Ramos (cell line): ENCODE measurements around the gene TMPRSS9.
"Not testable (repeated sequence)": the region's sequence is repeated elsewhere in the genome, so short reads cannot be mapped to it uniquely, and the experiment has no call there.

ENCODE experiments used
- in situ Hi-C: fragments of 300-500 bp; cut with MboI; formaldehyde crosslinking; loops from one replicate; pipeline ENCODE4 v1.14.3; 2022; ENCODE audit warnings: low sequenced_read_pairs; ENCODE audit not compliant: unreplicated experiment

Gene TMPRSS9

GRCh38 chr19:2453431-2454025 lies 93.5 kb downstream of the TMPRSS9 start:
- in situ Hi-C loops: no loop called here

- in situ Hi-C loops: no loop called here
Measured at GRCh38 chr19:2454199-2454961, 94.3 kb downstream of the TMPRSS9 start.

DNA sequence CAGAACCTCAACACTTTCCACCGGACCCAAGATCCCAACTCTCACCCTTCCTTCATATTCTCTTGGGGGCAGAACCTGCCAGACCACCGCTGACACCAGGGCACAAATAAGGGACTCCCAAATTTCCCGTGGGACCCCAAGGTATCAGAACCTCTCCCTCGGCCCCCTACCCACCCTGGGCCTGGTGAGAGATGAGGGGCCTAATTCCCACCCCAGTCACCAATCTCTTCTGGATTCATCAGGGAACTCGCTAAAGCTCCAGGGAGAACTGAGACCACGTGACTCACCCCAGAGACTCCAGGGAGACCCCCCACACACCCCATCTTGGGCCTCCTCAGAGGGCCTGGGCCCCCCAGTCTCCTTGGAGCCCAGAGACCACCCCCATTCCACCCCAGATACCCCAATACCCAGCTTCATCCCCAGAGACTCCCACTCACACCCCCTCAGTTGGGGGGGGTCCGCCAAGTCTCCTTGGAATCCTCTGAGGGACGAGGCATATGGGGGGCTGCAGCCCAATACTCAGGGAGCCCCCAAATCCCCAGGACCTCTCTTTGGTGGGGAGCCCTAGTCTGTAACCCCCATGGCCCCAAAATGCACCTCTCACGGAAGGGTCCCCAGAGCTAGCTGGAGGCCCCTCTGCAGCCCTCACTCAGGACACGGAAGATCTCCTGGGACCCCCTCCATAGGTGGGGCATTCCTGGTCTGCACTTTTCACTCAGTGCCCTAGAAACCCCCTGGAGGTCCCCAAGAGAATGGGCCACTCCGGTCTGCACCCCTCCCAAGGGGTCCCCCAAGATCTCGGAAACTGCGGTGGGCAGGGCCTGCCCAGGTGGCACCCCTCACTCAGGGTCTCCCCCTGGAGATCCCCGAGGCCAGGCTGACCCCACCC lies 95.1 kb downstream of the TMPRSS9 start:
- in situ Hi-C loops: no loop called here

- in situ Hi-C loops: no loop called here
Measured at GRCh38 chr19:2455851-2456570, 95.9 kb downstream of the TMPRSS9 start.

DNA sequence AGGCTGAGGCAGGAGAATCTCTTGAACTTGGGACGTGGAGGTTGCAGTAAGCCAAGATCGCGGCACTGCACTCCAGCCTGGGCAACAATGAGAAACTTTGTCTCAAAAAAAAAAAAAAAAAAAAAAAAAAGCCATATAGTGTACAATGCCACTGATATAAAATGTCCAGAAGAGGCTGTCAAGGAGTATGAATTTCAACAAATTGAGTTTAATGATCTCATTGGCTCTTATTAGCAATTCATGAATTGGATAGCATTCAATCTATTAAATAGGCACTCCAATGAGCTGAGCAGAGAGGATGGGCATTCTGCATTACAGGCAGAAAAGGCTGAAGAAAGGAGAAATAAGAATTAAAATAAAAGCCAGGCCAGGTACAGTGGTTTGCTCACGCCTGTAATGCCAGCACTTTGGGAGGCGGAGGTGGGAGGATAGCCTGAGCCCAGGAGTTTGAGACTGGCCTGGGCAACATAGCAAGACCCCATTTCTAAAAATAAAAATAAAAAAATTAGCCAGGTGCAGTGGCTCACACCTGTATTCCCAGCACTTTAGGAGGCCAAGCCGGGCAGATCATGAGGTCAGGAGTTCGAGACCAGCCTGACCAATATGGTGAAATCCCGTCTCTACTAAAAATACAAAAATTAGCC lies 97.5 kb downstream of the TMPRSS9 start:
- in situ Hi-C loops: no loop called here

- in situ Hi-C loops: no loop called here
Measured at GRCh38 chr19:2458054-2458453, 98.0 kb downstream of the TMPRSS9 start.

- in situ Hi-C loops: not testable (repeated sequence)
Measured at GRCh38 chr19:2458776-2459175, 98.7 kb downstream of the TMPRSS9 start.

DNA sequence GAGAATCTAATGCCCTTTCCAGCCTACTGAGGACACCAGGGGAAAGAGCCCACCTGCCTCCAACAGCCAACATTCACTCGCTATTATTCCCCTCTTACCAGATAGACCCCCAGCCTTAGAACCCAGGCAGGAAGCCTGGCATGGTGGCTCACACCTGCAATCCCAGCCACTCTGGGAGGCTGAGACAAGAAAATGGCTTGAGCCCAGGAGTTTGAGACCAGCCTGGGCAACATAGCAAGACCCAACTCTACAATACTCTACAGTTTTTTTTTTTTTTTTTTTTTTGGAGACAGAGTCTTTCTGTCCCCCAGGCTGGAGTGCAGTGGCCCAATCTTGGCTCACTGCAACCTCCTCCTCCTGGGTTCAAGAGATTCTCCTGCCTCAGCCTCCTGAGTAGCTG lies 100.2 kb downstream of the TMPRSS9 start:
- in situ Hi-C loops: no loop called here

- in situ Hi-C loops: no loop called here
Measured at GRCh38 chr19:2461751-2462634, 101.9 kb downstream of the TMPRSS9 start.

GRCh38 chr19:2462635-2463421 lies 102.8 kb downstream of the TMPRSS9 start:
- in situ Hi-C loops: no loop called here

GRCh38 chr19:2463694-2464093 lies 103.6 kb downstream of the TMPRSS9 start:
- in situ Hi-C loops: not testable (repeated sequence)

GRCh38 chr19:2464389-2464788 lies 104.3 kb downstream of the TMPRSS9 start:
- in situ Hi-C loops: no loop called here

GRCh38 chr19:2468596-2468995 lies 108.5 kb downstream of the TMPRSS9 start:
- in situ Hi-C loops: no loop called here

GRCh38 chr19:2469102-2469914 lies 109.2 kb downstream of the TMPRSS9 start:
- in situ Hi-C loops: no loop called here

DNA sequence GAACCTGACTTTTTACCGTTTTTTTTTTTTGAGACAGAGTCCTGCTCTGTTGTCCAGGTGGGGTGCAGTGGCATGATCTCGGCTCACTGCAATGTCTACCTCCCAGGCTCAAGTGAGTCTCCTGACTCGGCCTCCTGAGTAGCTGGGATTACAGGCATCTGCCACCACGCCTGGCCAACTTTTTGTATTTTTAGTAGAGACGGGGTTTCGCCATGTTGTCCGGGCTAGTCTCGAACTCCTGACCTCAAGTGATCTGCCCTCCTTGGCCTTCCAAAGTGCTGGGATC lies 109.8 kb downstream of the TMPRSS9 start:
- in situ Hi-C loops: not testable (repeated sequence)

DNA sequence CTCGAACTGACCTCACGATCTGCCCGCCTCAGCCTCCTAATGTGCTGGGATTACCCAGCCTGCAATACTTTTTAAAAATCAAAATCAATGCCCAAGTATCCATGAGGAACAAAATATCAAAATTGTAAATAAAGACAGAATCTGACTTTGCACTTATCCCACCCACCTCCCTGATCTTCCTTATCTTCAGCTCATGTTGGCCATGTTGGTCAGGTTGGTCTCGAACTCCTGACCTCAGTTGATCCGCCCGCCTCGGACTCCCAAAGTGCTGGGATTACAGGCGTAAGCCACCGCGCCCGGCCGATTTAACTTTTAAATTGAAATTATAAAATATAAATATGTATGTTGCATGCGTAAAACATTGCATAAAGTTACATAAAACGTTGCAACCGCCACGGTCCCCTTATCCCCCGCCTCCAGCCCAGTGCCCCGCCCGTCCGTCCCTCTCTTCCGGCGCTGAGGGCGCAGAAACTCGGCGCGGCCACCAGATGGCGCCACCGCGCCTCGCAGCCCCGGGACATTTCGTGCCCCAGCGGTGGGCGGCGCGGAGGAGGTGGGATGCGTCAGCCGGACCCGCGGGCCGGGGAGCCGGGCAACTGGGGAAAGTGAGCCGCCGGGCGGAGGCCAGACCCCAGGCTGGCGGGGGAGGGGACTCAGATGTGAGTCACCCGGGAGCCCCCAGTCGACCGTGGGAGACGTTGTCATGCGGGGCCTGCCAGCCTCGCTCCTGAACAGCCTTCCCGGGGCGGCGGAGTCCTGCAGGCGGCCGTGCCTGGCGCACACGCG lies 114.4 kb downstream of the TMPRSS9 start:
- in situ Hi-C loops: loop anchor here (5.0 kb wide), 1 partner anchor 143 kb away; no protein-coding TSS in a partner anchor
